Sigmoid colon (tissue), 7 donors: ENCODE measurements around the gene NUDT4. TPM values are rescaled to one million over a fixed set of nuclear protein-coding genes. Genes with fewer than 3 reads are reported as not detected.

ENCODE experiments used
- DNase-seq: peaks from one replicate; pipeline ENCODE4 v3.0.0-alpha.2; 2019
- H3K27ac ChIP-seq, 4 donors: fragments of 200-600 bp; sonication (generic); one replicate each; pipeline ENCODE4 v1.5.1; 2016 to 2019; ENCODE audit warnings: mild to moderate bottlenecking in 1 of 4
- H3K27me3 ChIP-seq, 3 donors: fragments of 200-600 bp; sonication (generic); one replicate each; pipeline ENCODE4 v1.5.1; 2019; ENCODE audit warnings: mild to moderate bottlenecking in 1 of 3
- H3K36me3 ChIP-seq, 4 donors: fragments of 200-600 bp; sonication (generic); one replicate each; pipeline ENCODE4 v1.5.1; 2016 to 2019
- H3K4me1 ChIP-seq, 4 donors: fragments of 200-600 bp; sonication (generic); one replicate each; pipeline ENCODE4 v1.5.1; 2017 to 2019
- H3K4me3 ChIP-seq, 4 donors: fragments of 200-600 bp; sonication (generic); one replicate each; pipeline ENCODE4 v1.5.1; 2017 to 2019; ENCODE audit warnings: mild to moderate bottlenecking in 2 of 4, moderate library complexity in 1 of 4
- H3K9me3 ChIP-seq, 4 donors: fragments of 200-600 bp in 3 of 4; sonication (generic) in 3 of 4; one replicate each; pipeline versions ENCODE4 v1.5.1 to v1.6.1; 2013 to 2019
- EP300 ChIP-seq, 4 donors: sonication (generic); formaldehyde crosslinking; IDR thresholded peaks; one replicate each; pipeline ENCODE4 v1.6.1; 2017; ENCODE audit warnings: antibody characterized with exemption in 4 of 4
- POLR2A ChIP-seq, 2 donors: fragments of 450-650 bp; IDR thresholded peaks; one replicate each; pipeline ENCODE4 v1.6.1; 2016; ENCODE audit warnings: antibody characterized with exemption in 2 of 2, mild to moderate bottlenecking in 2 of 2, moderate library complexity in 2 of 2
- POLR2AphosphoS5 ChIP-seq, 4 donors: sonication (generic); formaldehyde crosslinking; IDR thresholded peaks; one replicate each; pipeline ENCODE4 v1.6.1; 2017; ENCODE audit warnings: antibody characterized with exemption in 4 of 4
- WGBS, 2 donors: extraction: QIAGEN DNeasy Blood & Tissue Kit; methylation state at CpG; one replicate each; pipeline ENCODE4 v1.1.7; 2013; 5-methylcytosine and 5-hydroxymethylcytosine counted together
- intact Hi-C: fragments of 100-400 bp; cut with DNase I; formaldehyde crosslinking; loops from one replicate; pipeline ENCODE4 v1.15.1; 2023
- polyA plus RNA-seq, 3 donors: library from polyadenylated mRNA; stranded (reverse); fragments of 200-250 nt; gene quantifications; one replicate each; pipeline ENCODE4 v1.2.3, GENCODE V29; 2013
- total RNA-seq, 4 donors: library from RNA; depleted of rRNA; stranded (reverse); fragments of >200 nt; gene quantifications; one replicate each; pipeline ENCODE4 v1.1.0, GENCODE V29; 2016
- TF ChIP-seq, protein P1 (sequence below), 4 experiments: fragments of 450-650 bp in 3 of 4; fragments of 200-600 bp in 1 of 4; IDR thresholded peaks; one replicate each; pipeline ENCODE4 v1.5.1; 2016 to 2019; ENCODE audit warnings: antibody characterized with exemption in 4 of 4, mild to moderate bottlenecking in 3 of 4, moderate library complexity in 2 of 4
- donor health status: healthy with polysubstance abuse.
- donor health status: Bipolar disorder and iron deficiency.
- donor health status: healthy.

NUDT4 gene
- total and polyA plus RNA-seq, 7 donors, result 45.7 to 83.7 (median 48.5) TPM

DNA sequence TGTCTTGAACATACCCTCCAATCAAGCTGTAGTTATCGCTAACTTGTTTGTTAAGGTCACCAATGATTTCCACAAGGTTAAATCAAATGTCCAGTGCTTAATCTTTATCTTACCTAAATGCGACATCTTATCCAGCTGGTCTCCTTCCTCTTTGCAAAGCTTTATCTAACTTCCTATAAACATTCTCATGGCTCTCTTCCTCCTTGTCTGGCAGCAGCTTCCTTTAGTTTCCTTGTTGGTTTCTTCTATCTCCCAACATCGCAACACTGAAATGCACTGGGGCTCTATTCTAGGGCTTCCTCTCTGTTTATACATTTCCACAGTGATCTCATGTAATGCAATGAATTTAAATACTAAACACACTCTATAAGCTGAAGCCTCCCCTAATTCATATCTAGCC, 35.3 kb downstream of the NUDT4 start:
- TF ChIP-seq, protein P1, sequence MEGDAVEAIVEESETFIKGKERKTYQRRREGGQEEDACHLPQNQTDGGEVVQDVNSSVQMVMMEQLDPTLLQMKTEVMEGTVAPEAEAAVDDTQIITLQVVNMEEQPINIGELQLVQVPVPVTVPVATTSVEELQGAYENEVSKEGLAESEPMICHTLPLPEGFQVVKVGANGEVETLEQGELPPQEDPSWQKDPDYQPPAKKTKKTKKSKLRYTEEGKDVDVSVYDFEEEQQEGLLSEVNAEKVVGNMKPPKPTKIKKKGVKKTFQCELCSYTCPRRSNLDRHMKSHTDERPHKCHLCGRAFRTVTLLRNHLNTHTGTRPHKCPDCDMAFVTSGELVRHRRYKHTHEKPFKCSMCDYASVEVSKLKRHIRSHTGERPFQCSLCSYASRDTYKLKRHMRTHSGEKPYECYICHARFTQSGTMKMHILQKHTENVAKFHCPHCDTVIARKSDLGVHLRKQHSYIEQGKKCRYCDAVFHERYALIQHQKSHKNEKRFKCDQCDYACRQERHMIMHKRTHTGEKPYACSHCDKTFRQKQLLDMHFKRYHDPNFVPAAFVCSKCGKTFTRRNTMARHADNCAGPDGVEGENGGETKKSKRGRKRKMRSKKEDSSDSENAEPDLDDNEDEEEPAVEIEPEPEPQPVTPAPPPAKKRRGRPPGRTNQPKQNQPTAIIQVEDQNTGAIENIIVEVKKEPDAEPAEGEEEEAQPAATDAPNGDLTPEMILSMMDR (IDR thresholded peaks at IDR 0.05), result no peak
- TF ChIP-seq EP300 (IDR thresholded peaks at IDR 0.05) (no peak), POLR2A (IDR thresholded peaks at IDR 0.05) (no peak), POLR2AphosphoS5 (IDR thresholded peaks at IDR 0.05) (no peak)
- Histone ChIP-seq H3K27ac (no peak overlapping the region), H3K9me3 (no peaks in the 10 kb centered on the region), H3K4me1 (peaks cover 0 to 27% (median 16%) of the 10 kb centered on the region in 4 donors), H3K4me3 (no peak overlapping the region), H3K27me3 (no peaks in the 10 kb centered on the region), H3K36me3 (peaks cover 0 to 20% (median 0%) of the 10 kb centered on the region in 4 donors)
- DNase-seq, result no peak
- WGBS, 2 donors, result 78 to 81% methylated on average over 3 of the region's 3 CpGs
- intact Hi-C loops, result no loop called here

DNA sequence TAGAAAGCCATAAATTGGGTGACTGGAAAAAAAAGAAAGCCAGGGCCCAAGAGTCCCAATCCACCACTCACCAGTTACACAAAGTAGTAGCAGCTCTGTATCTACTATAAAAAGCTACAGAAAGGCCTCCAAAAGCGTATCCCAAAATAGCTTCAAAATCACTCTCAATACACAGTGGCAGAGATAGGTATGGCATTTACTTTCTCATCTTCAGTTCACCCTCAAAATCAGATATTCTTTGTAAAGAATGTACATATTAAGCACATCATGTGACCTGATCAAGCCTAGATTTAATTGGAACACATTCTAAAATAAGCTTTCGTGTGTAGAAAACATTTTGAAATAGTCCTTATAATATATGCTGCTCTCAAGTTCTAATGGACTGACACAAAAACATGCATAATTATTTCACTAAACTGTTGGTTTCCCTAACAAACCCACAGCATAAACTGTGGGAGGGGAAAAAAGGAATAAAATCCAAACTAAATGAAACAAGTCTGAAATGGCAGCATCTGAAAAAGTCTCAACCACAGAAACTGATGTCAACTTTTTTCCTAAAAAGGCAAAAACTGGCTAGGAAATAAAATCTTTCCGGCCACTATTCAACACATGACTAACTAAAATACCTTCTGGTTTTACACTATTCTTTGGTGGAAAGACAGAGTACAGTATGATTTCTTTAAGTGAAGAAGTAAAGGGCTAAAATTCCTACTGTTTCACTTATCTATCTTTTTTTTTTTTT, 38.2 kb downstream of the NUDT4 start:
- WGBS, 2 donors, result 69 to 86% methylated on average over 3 of the region's 3 CpGs
- peaks cover 0 to 1% (median 0%) of the 10 kb centered on the region in 4 donors for H3K36me3 ChIP-seq
- H3K9me3 ChIP-seq, result no peaks in the 10 kb centered on the region
- TF ChIP-seq POLR2AphosphoS5 (IDR thresholded peaks at IDR 0.05) (no peak), POLR2A (IDR thresholded peaks at IDR 0.05) (no peak), EP300 (IDR thresholded peaks at IDR 0.05) (no peak)
- TF ChIP-seq, protein P1 (IDR thresholded peaks at IDR 0.05), result no peak
- peak overlapping the region in 2 of 4 donors; percentile 8 to 23 for H3K27ac ChIP-seq
- H3K4me3 ChIP-seq, result no peak overlapping the region
- intact Hi-C loops, result no loop called here
- peaks cover 0 to 34% (median 19%) of the 10 kb centered on the region in 4 donors for H3K4me1 ChIP-seq
- H3K27me3 ChIP-seq, result no peaks in the 10 kb centered on the region
- DNase-seq, result no peak

DNA sequence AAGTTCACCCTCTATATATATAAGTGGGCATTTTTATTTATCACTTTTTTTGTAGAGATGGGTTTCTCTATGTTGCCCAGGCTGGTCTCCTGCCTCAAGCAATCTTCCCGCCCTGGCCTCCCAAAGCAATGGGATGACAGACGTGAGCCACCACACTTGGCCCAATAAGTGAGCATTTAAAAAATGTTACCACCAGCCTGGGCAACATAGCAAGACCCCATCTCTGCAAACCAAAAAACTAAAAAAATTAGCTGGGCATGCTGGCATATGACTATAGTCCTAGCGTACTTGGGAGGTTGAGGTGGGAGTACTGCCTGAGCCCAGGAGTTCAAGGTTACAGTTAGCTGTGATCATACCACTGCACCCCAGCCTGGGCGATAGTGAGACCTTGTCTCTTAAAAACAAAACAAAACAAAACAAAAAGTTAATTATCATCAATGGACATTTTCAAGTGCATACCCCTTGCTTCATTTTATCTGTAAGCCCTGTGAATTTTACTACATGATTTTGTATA, 40.3 kb downstream of the NUDT4 start:
- WGBS, 2 donors, result 95 to 97% methylated on average over 4 of the region's 4 CpGs
- no peak overlapping the region for H3K27ac ChIP-seq
- intact Hi-C loops, result no loop called here

DNA sequence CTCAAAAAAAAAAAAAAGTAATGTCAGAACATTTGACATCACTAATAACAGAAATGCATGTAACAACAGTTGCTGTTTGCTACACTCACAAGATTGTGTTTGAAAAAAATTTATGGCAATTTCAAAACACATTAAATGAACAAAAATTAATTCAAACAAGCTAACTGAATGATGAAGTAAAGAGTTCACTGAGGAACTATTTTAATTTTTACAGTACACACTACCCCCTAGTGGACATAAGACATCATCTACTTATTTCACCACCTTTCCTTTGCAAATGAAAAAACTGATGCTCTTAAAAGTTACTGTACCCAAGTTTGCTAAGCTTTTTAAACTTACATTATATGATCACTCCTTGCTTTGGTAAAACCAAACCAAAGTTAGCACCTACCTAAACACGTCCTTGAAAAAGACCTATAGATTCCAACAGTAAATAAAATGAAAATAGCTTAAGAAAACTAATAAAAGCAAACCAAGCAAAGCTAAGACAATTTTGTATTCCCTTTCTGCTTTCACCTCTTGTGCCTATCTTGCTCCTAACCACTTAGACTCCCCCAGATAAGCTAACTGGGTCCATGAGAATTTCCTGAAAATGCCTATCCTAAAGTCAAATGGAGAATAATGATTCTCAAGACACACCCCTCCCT, 41.8 kb downstream of the NUDT4 start:
- WGBS, 2 donors, result 17 to 33% methylated on average over 1 of the region's 1 CpG
- Histone ChIP-seq H3K27ac (no peak overlapping the region), H3K4me3 (no peak overlapping the region), H3K4me1 (peaks cover 0 to 69% (median 37%) of the 10 kb centered on the region in 4 donors), H3K27me3 (no peaks in the 10 kb centered on the region), H3K36me3 (no peaks in the 10 kb centered on the region), H3K9me3 (no peaks in the 10 kb centered on the region)
- no peak for DNase-seq
- intact Hi-C loops, result loop anchor here (1.0 kb wide), 1 partner anchor 432 kb away; no protein-coding TSS in a partner anchor
- TF ChIP-seq, protein P1 (IDR thresholded peaks at IDR 0.05), result peak; percentile 41 to 65 (median 54)
- no peak for TF ChIP-seq POLR2A (IDR thresholded peaks at IDR 0.05)

More for the DNA sequence above, 40.3 kb downstream of the NUDT4 start:
- H3K27me3 ChIP-seq, result no peaks in the 10 kb centered on the region
- TF ChIP-seq, protein P1 (IDR thresholded peaks at IDR 0.05), result no peak
- TF ChIP-seq POLR2AphosphoS5 (IDR thresholded peaks at IDR 0.05), result no peak
- no peak for TF ChIP-seq EP300 (IDR thresholded peaks at IDR 0.05)
- no peak for TF ChIP-seq POLR2A (IDR thresholded peaks at IDR 0.05)
- H3K9me3 ChIP-seq, result no peaks in the 10 kb centered on the region
- DNase-seq, result no peak
- H3K4me3 ChIP-seq, result no peak overlapping the region
- H3K4me1 ChIP-seq, result peaks cover 0 to 55% (median 28%) of the 10 kb centered on the region in 4 donors
- no peaks in the 10 kb centered on the region for H3K36me3 ChIP-seq
